Stimulated activated CD8-positive, alpha-beta memory T cell treated with anti-CD3 and anti-CD28 coated beads, Interleukin-12 subunit alpha, Interleukin-12 subunit beta, amount 100 ng/mL, for 1 hour (primary cell): Measurements from ENCODE around the gene CTSH.
"Not testable (repeated sequence)": the region's sequence is repeated elsewhere in the genome, so short reads cannot be mapped to it uniquely, and the experiment has no call there.

Source experiments
- DNase-seq: peaks from one replicate; pipeline ENCODE4 v3.0.0-alpha.2; 2020; ENCODE audit warnings: low read depth

CTSH gene

DNA sequence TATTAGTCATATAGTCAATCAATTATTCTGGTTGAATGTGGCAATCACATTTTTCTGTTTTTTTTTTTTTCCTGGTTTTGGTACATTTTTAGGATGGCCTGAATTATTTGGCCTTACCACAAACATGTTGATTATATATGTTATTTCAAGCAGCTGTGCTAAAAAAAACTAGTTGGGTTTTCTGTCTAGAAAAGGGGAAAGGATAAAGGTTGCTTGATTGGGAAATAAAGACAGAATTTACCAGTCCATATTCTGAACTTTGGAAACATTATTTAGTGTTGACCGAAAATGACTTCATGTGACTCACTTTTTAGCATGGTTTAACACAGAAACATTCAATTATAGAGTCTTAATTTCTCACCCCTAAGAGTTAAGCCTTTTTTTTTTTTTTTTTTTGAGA lies 64.0 kb downstream of the CTSH start:
- no peak for DNase-seq

DNA sequence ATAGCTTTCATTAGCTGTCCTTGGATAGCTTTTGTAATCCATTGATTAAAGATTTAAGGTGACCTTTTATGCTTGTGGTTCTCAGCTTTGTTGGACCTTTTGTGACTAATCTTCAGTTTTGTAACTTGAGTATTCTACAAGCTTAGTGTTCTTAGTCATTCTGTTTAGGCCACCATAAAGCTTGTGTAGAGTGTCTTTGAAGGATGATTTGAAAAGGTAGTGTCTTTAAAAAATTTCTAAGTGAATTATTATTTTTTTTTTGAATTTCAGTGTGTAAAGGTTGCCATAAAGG lies 64.7 kb downstream of the CTSH start:
- DNase-seq: no peak

GRCh38 chr15:78879517-78880241 lies 65.2 kb downstream of the CTSH start:
- DNase-seq: no peak

GRCh38 chr15:78878356-78878755 lies 66.5 kb downstream of the CTSH start:
- no peak for DNase-seq

DNA sequence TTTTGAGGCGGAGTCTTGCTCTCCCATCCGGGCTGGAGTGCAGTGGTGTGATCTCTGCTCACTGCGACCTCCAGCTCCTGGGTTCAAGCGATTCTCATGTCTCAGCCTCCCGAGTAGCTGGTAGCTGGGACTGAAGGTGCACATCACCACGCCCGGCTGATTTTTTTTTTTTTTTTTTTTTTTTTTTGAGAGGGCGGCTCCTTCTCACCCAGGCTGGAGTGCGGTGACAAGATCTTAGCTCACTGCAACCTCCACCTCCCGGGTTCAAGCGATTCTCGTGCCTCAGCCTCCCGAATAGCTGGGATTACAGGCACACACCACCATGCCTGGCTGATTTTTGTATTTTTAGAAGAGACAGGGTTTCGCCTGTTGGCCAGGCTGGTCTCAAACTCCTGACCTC lies 67.9 kb downstream of the CTSH start:
- not testable (repeated sequence) for DNase-seq

DNA sequence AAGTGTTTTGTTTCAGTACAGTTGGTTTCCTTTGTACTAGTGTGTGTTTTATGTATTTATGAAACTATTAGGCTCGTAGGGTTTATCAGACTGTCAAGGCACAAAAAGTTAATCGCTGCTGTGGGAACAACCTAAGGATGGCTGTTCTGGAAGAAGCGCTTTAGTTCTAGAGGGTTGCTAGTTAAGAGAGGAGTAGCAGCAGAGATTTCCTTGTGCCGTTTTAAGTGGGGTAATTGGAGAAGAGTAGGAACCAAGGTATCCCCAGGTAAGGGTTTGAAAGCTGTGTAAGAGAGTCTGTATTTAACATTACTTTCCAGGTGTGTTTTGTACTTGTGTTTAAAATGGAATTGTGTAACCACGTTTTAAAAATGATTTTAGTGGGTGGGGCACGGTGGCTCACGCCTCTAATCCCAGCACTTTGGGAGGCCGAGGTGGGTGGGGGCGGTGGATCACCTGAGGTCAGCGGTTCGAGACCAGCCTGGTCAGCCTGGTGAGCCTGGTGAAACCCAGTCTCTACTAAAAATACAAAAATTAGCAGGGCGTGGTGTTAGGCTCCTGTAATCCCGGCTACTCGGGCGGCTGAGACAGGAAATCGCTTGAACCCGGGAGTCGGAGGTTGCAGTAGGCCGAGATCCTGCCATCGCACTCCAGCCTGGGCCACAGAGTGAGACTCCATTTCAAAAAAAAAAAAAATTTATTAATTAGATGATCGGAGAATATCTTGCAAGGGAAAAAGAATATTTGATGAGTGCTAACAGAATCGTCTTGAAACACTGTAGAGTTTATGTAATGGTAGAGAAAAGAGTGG lies 69.5 kb downstream of the CTSH start:
- DNase-seq: no peak

GRCh38 chr15:78873793-78874765 lies 70.8 kb downstream of the CTSH start:
- no peak for DNase-seq

DNA sequence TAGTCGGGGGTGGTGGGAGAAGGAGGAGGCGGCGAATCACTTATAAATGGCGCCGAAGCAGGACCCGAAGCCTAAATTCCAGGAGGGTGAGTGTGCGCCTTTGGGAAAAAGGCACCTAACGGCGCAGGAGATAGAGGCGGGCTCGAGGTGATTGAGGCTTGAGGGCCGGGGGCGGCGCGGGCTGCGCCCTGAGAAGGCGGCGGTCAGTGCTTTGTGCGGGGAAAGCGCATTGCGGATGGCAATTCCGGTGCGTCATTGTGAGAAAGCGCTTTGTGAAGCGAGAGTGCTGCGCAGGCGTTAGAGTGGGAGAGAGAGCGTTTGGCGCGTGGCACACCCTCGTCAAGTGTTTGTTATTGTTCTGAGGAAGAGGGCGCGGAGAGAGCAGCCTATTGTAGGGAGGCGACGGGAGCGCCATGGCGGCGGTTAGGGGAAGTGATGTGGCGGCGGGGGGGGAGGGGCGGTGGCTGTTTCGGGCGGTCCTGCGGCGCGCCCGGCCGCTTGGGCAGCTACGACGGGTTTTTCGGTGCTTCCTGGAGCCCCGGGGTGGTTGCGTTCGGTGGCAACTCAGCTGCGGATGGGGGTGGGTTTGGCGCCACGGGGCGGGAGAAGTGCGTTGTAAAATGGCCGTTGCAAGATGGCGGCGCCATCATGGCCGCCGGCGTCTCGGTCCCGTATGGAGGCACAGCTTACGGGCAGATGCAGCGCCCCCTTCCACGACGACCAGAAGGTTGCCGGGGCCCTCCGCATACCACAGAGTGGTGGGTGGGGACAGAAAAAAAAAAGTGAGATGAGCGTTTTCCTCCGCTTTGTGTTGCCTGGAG lies 71.7 kb downstream of the CTSH start:
- peak; percentile 85 for DNase-seq

DNA sequence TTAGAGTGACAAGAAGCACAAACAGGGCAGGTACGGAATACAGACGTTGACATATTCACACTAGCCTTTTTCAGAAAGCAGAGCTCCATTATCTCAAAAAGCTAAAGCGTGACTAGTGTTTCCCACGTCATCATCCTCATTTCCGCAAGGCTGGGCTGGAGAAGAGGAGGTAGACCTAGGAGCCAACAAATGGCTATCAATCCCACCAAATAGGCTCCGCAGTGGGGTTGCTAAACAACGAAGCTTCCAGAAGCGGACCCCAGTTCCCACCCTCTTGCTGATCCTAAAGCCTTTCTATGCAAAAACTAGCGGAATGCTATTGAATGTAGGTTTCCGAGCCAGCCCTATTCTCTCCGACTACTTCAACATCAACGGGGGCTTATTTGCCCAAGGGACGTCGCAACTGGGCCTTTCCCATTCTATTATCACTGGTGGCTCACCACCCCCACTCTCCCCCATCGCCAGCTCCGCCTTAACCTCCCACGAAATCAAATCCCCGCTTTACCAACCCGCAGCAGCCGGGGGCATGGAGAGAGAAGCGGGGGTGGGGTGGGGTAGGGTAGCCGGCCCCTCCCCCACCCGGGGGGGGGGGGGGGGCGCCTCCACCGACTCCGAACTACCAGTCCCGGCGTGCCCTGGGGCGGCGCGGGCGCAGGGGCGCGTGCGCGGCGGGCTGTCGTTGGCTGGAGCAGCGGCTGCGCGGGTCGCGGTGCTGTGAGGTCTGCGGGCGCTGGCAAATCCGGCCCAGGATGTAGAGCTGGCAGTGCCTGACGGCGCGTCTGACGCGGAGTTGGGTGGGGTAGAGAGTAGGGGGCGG lies 72.5 kb downstream of the CTSH start, which contains the start of gene MORF4L1:
MORF4L1 (plus strand) TSS at position 736 of the 817 bp plus-strand sequence. CDS start 128 bp downstream, outside the sequence.
- peak; percentile 88 for DNase-seq

DNA sequence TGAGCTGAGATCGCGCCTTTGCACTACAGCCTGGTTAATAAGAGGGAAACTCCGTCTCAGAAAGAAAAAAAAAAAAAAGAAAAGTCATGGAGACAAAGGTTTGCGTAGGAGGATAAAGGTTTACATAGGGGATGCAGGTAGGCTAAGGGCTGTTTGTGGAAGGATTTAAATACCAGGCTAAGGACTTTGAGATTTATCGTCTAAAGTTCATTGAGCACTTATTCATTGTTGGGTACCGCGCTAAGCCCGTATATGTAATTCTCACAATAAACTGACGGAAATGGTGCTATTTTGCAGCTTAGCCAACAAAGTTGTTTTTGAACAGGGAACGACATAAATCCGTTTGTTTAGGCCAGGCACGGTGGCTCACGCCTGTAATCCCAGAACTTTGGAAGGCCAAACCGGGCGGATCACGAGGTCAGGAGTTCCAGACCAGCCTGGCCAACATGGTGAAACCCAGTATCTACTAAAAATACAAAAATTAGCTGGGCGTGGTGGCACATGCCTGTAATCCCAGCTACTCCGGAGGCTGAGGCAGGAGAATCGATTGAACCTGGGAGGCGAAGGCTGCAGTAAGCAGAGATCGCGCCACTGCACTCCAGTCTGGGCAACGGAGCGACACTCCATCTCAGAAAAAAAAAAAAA lies 73.2 kb downstream of the CTSH start:
- DNase-seq: not testable (repeated sequence)
